ENCODE measurements around the gene CALHM2.

DNA sequence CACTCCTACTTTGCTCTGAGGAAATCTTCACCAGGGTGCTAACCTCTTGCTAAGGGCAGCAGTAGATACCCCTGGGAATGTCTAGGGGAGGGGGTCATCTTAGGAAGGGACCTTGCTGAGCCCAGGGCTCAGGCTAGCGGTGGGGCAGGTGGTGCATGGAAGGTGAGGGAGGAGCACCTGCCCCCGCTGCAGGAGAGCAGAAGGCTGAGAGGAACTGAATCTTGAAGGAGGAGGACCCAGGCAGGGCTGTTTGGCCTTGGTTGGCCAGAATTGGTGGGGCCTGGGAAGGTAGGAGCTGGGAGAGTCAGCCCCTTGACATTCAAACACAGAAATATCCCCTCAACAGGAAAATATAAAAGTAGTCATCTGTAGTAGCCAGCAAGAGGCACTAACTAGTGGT lies 19.8 kb upstream of the CALHM2 start:
- TF ChIP-seq GATA2 (IDR thresholded peaks at IDR 0.05; ENCODE audit: low read depth, low read length) (no peak), GATA3 (IDR thresholded peaks at IDR 0.05; ENCODE audit: low read depth, low read length) (no peak)

All from SH-SY5Y (cell line).